ENCODE measurements around the gene PRKCE. TPM values are rescaled to one million over a fixed set of nuclear protein-coding genes. Genes with fewer than 3 reads are reported as not detected.

PRKCE gene
- total and polyA plus RNA-seq, 2 experiments from 2014 or later: 0.94 to 1.2 TPM

DNA sequence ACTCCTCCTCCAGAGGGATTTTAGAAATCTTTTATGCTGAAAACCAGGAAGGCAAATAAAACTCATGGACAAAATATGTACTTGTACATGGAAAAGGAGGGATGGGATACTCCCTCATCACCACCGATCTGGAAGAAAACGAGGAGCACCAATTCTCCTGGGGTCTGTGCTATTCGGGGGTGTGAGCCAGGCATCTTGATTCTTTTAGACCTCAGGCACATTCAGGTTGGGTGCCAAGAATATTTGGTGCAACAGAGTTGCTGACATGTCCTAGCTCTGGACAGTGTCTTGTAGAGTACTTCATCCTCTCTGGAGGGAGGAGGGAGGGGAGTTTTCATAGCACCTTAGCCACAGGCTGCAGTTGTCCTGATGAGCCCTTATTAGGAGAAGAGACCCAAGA is 163.0 kb downstream of the PRKCE start (continued):
- TF ChIP-seq, protein P1, sequence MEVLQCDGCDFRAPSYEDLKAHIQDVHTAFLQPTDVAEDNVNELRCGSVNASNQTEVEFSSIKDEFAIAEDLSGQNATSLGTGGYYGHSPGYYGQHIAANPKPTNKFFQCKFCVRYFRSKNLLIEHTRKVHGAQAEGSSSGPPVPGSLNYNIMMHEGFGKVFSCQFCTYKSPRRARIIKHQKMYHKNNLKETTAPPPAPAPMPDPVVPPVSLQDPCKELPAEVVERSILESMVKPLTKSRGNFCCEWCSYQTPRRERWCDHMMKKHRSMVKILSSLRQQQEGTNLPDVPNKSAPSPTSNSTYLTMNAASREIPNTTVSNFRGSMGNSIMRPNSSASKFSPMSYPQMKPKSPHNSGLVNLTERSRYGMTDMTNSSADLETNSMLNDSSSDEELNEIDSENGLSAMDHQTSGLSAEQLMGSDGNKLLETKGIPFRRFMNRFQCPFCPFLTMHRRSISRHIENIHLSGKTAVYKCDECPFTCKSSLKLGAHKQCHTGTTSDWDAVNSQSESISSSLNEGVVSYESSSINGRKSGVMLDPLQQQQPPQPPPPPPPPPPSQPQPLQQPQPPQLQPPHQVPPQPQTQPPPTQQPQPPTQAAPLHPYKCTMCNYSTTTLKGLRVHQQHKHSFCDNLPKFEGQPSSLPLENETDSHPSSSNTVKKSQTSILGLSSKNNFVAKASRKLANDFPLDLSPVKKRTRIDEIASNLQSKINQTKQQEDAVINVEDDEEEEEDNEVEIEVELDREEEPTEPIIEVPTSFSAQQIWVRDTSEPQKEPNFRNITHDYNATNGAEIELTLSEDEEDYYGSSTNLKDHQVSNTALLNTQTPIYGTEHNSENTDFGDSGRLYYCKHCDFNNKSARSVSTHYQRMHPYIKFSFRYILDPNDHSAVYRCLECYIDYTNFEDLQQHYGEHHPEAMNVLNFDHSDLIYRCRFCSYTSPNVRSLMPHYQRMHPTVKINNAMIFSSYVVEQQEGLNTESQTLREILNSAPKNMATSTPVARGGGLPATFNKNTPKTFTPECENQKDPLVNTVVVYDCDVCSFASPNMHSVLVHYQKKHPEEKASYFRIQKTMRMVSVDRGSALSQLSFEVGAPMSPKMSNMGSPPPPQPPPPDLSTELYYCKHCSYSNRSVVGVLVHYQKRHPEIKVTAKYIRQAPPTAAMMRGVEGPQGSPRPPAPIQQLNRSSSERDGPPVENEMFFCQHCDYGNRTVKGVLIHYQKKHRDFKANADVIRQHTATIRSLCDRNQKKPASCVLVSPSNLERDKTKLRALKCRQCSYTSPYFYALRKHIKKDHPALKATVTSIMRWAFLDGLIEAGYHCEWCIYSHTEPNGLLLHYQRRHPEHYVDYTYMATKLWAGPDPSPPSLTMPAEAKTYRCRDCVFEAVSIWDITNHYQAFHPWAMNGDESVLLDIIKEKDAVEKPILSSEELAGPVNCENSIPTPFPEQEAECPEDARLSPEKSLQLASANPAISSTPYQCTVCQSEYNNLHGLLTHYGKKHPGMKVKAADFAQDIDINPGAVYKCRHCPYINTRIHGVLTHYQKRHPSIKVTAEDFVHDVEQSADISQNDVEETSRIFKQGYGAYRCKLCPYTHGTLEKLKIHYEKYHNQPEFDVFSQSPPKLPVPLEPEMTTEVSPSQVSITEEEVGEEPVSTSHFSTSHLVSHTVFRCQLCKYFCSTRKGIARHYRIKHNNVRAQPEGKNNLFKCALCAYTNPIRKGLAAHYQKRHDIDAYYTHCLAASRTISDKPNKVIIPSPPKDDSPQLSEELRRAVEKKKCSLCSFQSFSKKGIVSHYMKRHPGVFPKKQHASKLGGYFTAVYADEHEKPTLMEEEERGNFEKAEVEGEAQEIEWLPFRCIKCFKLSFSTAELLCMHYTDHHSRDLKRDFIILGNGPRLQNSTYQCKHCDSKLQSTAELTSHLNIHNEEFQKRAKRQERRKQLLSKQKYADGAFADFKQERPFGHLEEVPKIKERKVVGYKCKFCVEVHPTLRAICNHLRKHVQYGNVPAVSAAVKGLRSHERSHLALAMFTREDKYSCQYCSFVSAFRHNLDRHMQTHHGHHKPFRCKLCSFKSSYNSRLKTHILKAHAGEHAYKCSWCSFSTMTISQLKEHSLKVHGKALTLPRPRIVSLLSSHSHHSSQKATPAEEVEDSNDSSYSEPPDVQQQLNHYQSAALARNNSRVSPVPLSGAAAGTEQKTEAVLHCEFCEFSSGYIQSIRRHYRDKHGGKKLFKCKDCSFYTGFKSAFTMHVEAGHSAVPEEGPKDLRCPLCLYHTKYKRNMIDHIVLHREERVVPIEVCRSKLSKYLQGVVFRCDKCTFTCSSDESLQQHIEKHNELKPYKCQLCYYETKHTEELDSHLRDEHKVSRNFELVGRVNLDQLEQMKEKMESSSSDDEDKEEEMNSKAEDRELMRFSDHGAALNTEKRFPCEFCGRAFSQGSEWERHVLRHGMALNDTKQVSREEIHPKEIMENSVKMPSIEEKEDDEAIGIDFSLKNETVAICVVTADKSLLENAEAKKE (CRISPR knock-in tag; IDR thresholded peaks at IDR 0.05): no peak
- no peak for TF ChIP-seq CREB1 (CRISPR knock-in tag; IDR thresholded peaks at IDR 0.05; ENCODE audit: low read depth)
- no peak for TF ChIP-seq STAT1 (IDR thresholded peaks at IDR 0.05; ENCODE audit: unreplicated experiment)

DNA sequence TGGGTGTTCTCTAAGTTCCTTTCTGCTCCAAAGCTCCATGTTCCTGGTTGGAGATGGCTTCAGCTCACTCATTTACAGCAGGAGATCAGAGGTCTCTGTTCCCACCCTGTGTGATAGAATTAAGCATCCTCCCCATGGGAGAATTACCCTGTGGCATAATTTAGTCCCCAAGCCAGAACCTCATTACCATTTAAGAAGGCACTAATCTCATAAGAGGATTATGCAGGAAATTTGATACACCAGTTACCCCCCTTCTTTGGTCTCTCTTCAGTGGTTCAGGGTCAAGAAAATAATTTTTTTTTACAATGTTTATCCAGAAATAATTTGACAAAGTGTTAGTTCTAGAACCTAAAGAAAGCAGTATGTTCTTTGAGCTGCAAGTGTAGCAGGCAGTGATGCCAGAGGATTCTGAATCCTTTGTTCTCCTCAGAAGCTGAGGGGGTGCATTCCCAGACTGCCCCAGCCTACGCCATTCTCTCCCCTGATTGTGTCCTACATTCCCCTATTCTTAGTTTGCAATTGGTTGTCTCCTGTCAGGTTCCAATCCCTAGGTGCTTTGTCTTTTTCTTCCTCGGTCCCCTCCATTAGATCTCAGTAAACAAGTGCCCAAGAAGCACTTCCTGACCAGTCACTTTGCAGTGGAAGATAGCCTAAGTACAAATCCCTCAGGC is 163.6 kb downstream of the PRKCE start:
- TF ChIP-seq, protein P2, sequence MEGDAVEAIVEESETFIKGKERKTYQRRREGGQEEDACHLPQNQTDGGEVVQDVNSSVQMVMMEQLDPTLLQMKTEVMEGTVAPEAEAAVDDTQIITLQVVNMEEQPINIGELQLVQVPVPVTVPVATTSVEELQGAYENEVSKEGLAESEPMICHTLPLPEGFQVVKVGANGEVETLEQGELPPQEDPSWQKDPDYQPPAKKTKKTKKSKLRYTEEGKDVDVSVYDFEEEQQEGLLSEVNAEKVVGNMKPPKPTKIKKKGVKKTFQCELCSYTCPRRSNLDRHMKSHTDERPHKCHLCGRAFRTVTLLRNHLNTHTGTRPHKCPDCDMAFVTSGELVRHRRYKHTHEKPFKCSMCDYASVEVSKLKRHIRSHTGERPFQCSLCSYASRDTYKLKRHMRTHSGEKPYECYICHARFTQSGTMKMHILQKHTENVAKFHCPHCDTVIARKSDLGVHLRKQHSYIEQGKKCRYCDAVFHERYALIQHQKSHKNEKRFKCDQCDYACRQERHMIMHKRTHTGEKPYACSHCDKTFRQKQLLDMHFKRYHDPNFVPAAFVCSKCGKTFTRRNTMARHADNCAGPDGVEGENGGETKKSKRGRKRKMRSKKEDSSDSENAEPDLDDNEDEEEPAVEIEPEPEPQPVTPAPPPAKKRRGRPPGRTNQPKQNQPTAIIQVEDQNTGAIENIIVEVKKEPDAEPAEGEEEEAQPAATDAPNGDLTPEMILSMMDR (conservative IDR thresholded peaks at IDR 0.05; ENCODE audit: low read depth in 2 of 2): no peak
- TF ChIP-seq POLR2AphosphoS5 (IDR thresholded peaks at IDR 0.05; ENCODE audit: low read depth) (no peak), NANOG (IDR thresholded peaks at IDR 0.05; ENCODE audit: borderline replicate concordance) (no peak)
- Mint-ChIP-seq H3K4me1 (peaks cover 27% of the 10 kb centered on the region), H3K9me3 (no peaks in the 10 kb centered on the region), H3K27me3 (ENCODE audit: insufficient read depth, low read depth, poor library complexity) (peaks cover 4% of the 10 kb centered on the region), H3K27ac (peak overlapping the region; percentile 1; the same call in 1 of the 2 replicates), H3K36me3 (ENCODE audit: low read depth) (no peaks in the 10 kb centered on the region), H3K4me3 (no peak overlapping the region)
- Histone ChIP-seq H3K27me3 (ENCODE audit: insufficient read depth) (no peaks in the 10 kb centered on the region), H2AFZ (no peak overlapping the region), H3F3A (replicated peaks; ENCODE audit: low read depth) (no peaks in the 10 kb centered on the region), H3K9me2 (ENCODE audit: insufficient read depth) (0 out of 2 replicates have a peak, but pooled peaks cover 8% of the 10 kb centered on the region), H3K36me3 (ENCODE audit: insufficient read depth) (no peaks in the 10 kb centered on the region), H4K20me1 (replicated peaks; ENCODE audit: insufficient read depth) (no peaks in the 10 kb centered on the region), H3K27ac (ENCODE audit: low read depth) (no peak overlapping the region), H3K4me2 (no peak overlapping the region), H3K4me1 (ENCODE audit: insufficient read depth) (no peaks in the 10 kb centered on the region), H3K79me2 (replicated peaks; ENCODE audit: insufficient read depth) (no peaks in the 10 kb centered on the region), H3K4me3 (no peak overlapping the region)
- DNase-seq (ENCODE audit: low spot score) (no peak), ATAC-seq (peak; percentile 64)
